SK-N-SH (cell line): ENCODE data around the gene RDH16. TPM values are rescaled to one million over a fixed set of nuclear protein-coding genes. Genes with fewer than 3 reads are reported as not detected.

Experiments used
- CTCF ChIA-PET: fragments of 300-600, 350-600 bp; formaldehyde crosslinking; extraction: SDS; loops from one replicate; lab custom pipeline; 2021; lab: Yijun Ruan, JAX
- POLR2A ChIA-PET: fragments of 350-600 bp; sonication (Branson Sonifier 250); formaldehyde crosslinking; extraction: SDS; loops from one replicate; lab custom pipeline; 2020; ENCODE audit warnings: antibody characterized with exemption, inconsistent platforms; lab: Yijun Ruan, JAX
- DNase-seq: peaks from one replicate; pipeline ENCODE4 v3.0.0; 2012
- H2AFZ ChIP-seq: fragments of 200-600 bp; sonication (generic); 2 replicates; pipeline ENCODE4 v1.8.1; 2016; ENCODE audit warnings: antibody characterized with exemption, mild to moderate bottlenecking, low read depth
- H3F3A ChIP-seq: fragments of 200-600 bp; sonication (generic); replicated peaks from 2 replicates; pipeline ENCODE3; 2016; ENCODE audit warnings: antibody characterized with exemption, mild to moderate bottlenecking; ENCODE audit not compliant: insufficient read depth
- H3K27ac ChIP-seq, 2 experiments: fragments of 200-500 bp in 1 of 2; fragments of 200-600 bp in 1 of 2; sonication (Bioruptor generic) in 1 of 2; sonication (generic), shearing (Covaris generic) in 1 of 2; 2 replicates each; pipeline versions ENCODE4 v1.5.1 to v1.6.1; 2014 to 2016; ENCODE audit warnings: low read depth in 2 of 2, inconsistent platforms in 1 of 2, low read length in 1 of 2, mild to moderate bottlenecking in 1 of 2, mixed read lengths in 1 of 2
- H3K27me3 ChIP-seq: fragments of 200-600 bp; sonication (generic), shearing (Covaris generic); 2 replicates; pipeline ENCODE4 v1.6.1; 2016; ENCODE audit warnings: mixed run types; ENCODE audit not compliant: insufficient read depth
- H3K36me3 ChIP-seq, 2 experiments: fragments of 200-500 bp in 1 of 2; fragments of 200-600 bp in 1 of 2; sonication (Bioruptor generic) in 1 of 2; sonication (generic) in 1 of 2; replicated peaks in 1 of 2; 2 replicates each; pipeline versions ENCODE3 to v1.5.1; 2014 to 2016; ENCODE audit warnings: low read length in 1 of 2, mild to moderate bottlenecking in 1 of 2; ENCODE audit not compliant: insufficient read depth in 2 of 2, control insufficient read depth in 1 of 2
- H3K4me1 ChIP-seq, 2 experiments: fragments of 200-500 bp in 1 of 2; fragments of 200-600 bp in 1 of 2; sonication (Bioruptor generic) in 1 of 2; sonication (generic), shearing (Covaris generic) in 1 of 2; 2 replicates each; pipeline versions ENCODE4 v1.5.1 to v1.6.1; 2014 to 2016; ENCODE audit warnings: low read depth in 1 of 2, low read length in 1 of 2, mixed run types in 1 of 2; ENCODE audit not compliant: insufficient read depth in 2 of 2, control insufficient read depth in 1 of 2
- H3K4me2 ChIP-seq: fragments of 200-600 bp; sonication (generic), shearing (Covaris generic); 2 replicates; pipeline ENCODE4 v1.6.1; 2017; ENCODE audit warnings: mixed run types
- H3K4me3 ChIP-seq, 2 experiments: fragments of 200-500 bp in 1 of 2; fragments of 200-600 bp in 1 of 2; sonication (Bioruptor generic) in 1 of 2; sonication (generic), shearing (Covaris generic) in 1 of 2; 2 replicates each; pipeline versions ENCODE4 v1.5.1 to v1.8.1; 2014 to 2016; ENCODE audit warnings: low read depth in 2 of 2, inconsistent platforms in 1 of 2, low read length in 1 of 2, mild to moderate bottlenecking in 1 of 2, mixed read lengths in 1 of 2, moderate library complexity in 1 of 2
- H3K79me2 ChIP-seq: fragments of 200-600 bp; sonication (generic); 2 replicates; pipeline ENCODE4 v1.8.1; 2017; ENCODE audit warnings: mild to moderate bottlenecking; ENCODE audit not compliant: insufficient read depth
- H3K9ac ChIP-seq: fragments of 200-600 bp; sonication (generic); 2 replicates; pipeline ENCODE4 v1.6.1; 2017; ENCODE audit warnings: mixed run types
- H3K9me2 ChIP-seq: fragments of 200-600 bp; sonication (generic); 2 replicates; pipeline ENCODE4 v1.6.1; 2017; ENCODE audit warnings: mixed run types
- H3K9me3 ChIP-seq: fragments of 200-600 bp; sonication (generic); 2 replicates; pipeline ENCODE4 v1.6.1; 2017; ENCODE audit warnings: mixed run types, mild to moderate bottlenecking, moderate library complexity
- H4K20me1 ChIP-seq: fragments of 200-600 bp; sonication (generic); 2 replicates; pipeline ENCODE4 v1.6.1; 2017; ENCODE audit warnings: mild to moderate bottlenecking, mixed run types; ENCODE audit not compliant: insufficient read depth
- CHD2 ChIP-seq: fragments of 150-350 bp; IDR thresholded peaks from 2 replicates; pipeline ENCODE4 v1.6.1; 2018; ENCODE audit warnings: low read length; ENCODE audit not compliant: partially characterized antibody
- CTCF ChIP-seq: fragments of 200-600 bp; sonication (generic); IDR thresholded peaks from 2 replicates; pipeline ENCODE4 v1.6.1; 2017; ENCODE audit warnings: antibody characterized with exemption, mild to moderate bottlenecking, moderate library complexity
- ELF1 ChIP-seq: IDR thresholded peaks from 2 replicates; pipeline ENCODE4 v1.4.0; 2012
- EP300 ChIP-seq, 2 experiments: IDR thresholded peaks; 2 replicates each; pipeline versions ENCODE4 v1.4.0 to v1.6.1; 2012; ENCODE audit warnings: borderline replicate concordance in 1 of 2, low read depth in 1 of 2, low read length in 1 of 2
- FOXJ3 ChIP-seq: sonication (generic); formaldehyde crosslinking; IDR thresholded peaks from 2 replicates; pipeline ENCODE4 v1.5.1; 2020; ENCODE audit warnings: mild to moderate bottlenecking, missing genetic modification reagents
- FOXM1 ChIP-seq: IDR thresholded peaks from 2 replicates; pipeline ENCODE4 v1.4.0; 2012; ENCODE audit warnings: low read depth, mild to moderate bottlenecking
- GABPA ChIP-seq: IDR thresholded peaks from 2 replicates; pipeline ENCODE4 v1.4.0; 2012; ENCODE audit warnings: low read depth, mild to moderate bottlenecking
- GATA2 ChIP-seq: sonication (generic); formaldehyde crosslinking; IDR thresholded peaks from 2 replicates; pipeline ENCODE4 v1.5.0; 2020; ENCODE audit warnings: mild to moderate bottlenecking, missing genetic modification reagents
- IRF3 ChIP-seq: fragments of 150-350 bp; IDR thresholded peaks from 2 replicates; pipeline ENCODE4 v1.6.1; 2016; ENCODE audit warnings: mild to moderate bottlenecking, low read depth, low read length
- JUND ChIP-seq: IDR thresholded peaks from 2 replicates; pipeline ENCODE4 v1.4.0; 2012
- NFIC ChIP-seq: IDR thresholded peaks from 2 replicates; pipeline ENCODE4 v1.4.0; 2012; ENCODE audit warnings: borderline replicate concordance
- POLR2AphosphoS5 ChIP-seq: IDR thresholded peaks from 2 replicates; pipeline ENCODE4 v1.6.1; 2012; ENCODE audit warnings: low read depth, low read length
- REST ChIP-seq: IDR thresholded peaks from 2 replicates; pipeline ENCODE4 v1.6.1; 2012; ENCODE audit warnings: mild to moderate bottlenecking, low read depth, low read length, moderate library complexity
- RFX5 ChIP-seq: IDR thresholded peaks from 2 replicates; pipeline ENCODE4 v1.6.1; 2012; ENCODE audit warnings: mild to moderate bottlenecking, improper control_type of control experiment, low read length
- TAF1 ChIP-seq: IDR thresholded peaks from 2 replicates; pipeline ENCODE4 v1.6.1; 2012; ENCODE audit warnings: low read depth, mild to moderate bottlenecking, low read length, moderate library complexity, borderline replicate concordance
- TEAD4 ChIP-seq: IDR thresholded peaks from 2 replicates; pipeline ENCODE4 v1.4.0; 2012; ENCODE audit warnings: mild to moderate bottlenecking, borderline replicate concordance; ENCODE audit not compliant: insufficient read depth
- USF1 ChIP-seq: IDR thresholded peaks from 2 replicates; pipeline ENCODE4 v1.4.0; 2012; ENCODE audit warnings: low read depth, borderline replicate concordance
- YY1 ChIP-seq: IDR thresholded peaks from 2 replicates; pipeline ENCODE4 v1.4.0; 2012; ENCODE audit warnings: low read depth, mild to moderate bottlenecking
- ZBTB33 ChIP-seq: IDR thresholded peaks from 2 replicates; pipeline ENCODE4 v1.4.0; 2012; ENCODE audit warnings: low read depth, borderline replicate concordance
- WGBS: methylation state at CpG from one replicate; pipeline ENCODE4 v1.1.6; 2017; ENCODE audit warnings: low lambda C conversion rate; 5-methylcytosine and 5-hydroxymethylcytosine counted together
- polyA plus RNA-seq, 3 experiments: library from polyadenylated mRNA; depleted of rRNA; stranded (reverse); fragments of >200 nt; gene quantifications; 2 replicates each; pipeline ENCODE4 v1.2.3, GENCODE V29; 2012

The RDH16 gene
- polyA plus RNA-seq, 1 of the 3 experiments (the other 2 are of a cell fraction): 0.12 TPM

GRCh38 chr12:56908136-56908535, 49.3 kb downstream of the RDH16 start (continued):
- TF ChIP-seq IRF3 (no peak), NFIC (no peak), TEAD4 (no peak), TAF1 (no peak)

GRCh38 chr12:56905852-56906251, 51.6 kb downstream of the RDH16 start:
- Histone ChIP-seq H3F3A (no peaks in the 10 kb centered on the region), H3K79me2 (no peaks in the 10 kb centered on the region), H3K4me3 (no peak overlapping the region), H3K27ac (no peak overlapping the region), H3K36me3 (no peaks in the 10 kb centered on the region), H3K9me2 (no peaks in the 10 kb centered on the region), H3K27me3 (no peaks in the 10 kb centered on the region), H3K9me3 (no peaks in the 10 kb centered on the region), H3K4me1 (no peaks in the 10 kb centered on the region), H3K9ac (no peak overlapping the region), H4K20me1 (no peaks in the 10 kb centered on the region), H2AFZ (no peak overlapping the region), H3K4me2 (no peak overlapping the region)
- no peak for TF ChIP-seq TAF1
- TF ChIP-seq GATA2: no peak
- TF ChIP-seq ELF1: no peak
- TF ChIP-seq POLR2AphosphoS5: no peak
- TF ChIP-seq NFIC: no peak
- TF ChIP-seq GABPA: no peak
- TF ChIP-seq CTCF: no peak
- TF ChIP-seq YY1: no peak
- no peak for TF ChIP-seq USF1
- TF ChIP-seq ZBTB33: no peak
- no peak for TF ChIP-seq RFX5
- no peak for TF ChIP-seq EP300 (IDR thresholded peaks at IDR 0.05; ENCODE audit: borderline replicate concordance in 1 of 2, low read depth in 1 of 2, low read length in 1 of 2)
- TF ChIP-seq REST: no peak
- TF ChIP-seq FOXM1: no peak
- no peak for TF ChIP-seq JUND
- no peak for TF ChIP-seq FOXJ3
- TF ChIP-seq CHD2: no peak
- ChIA-PET POLR2A (no interaction called here), CTCF (no interaction called here)
- WGBS: 3% methylated on average over 1 of the region's 1 CpG
- DNase-seq: no peak
